CD14-positive monocyte (primary cell): ENCODE data around the gene ZNF619. TPM values are rescaled to one million over a fixed set of nuclear protein-coding genes. Genes with fewer than 3 reads are reported as not detected.

Experiments
- DNase-seq, 3 donors: peaks; one replicate each; pipeline ENCODE4 v3.0.0-alpha.2; 2011 to 2022
- H2AFZ ChIP-seq: 2 replicates; pipeline ENCODE4 v1.6.0; 2012; ENCODE audit warnings: mild to moderate bottlenecking, low read depth, low read length, inconsistent platforms; ENCODE audit not compliant: insufficient read depth, poor library complexity, severe bottlenecking
- H3K27ac ChIP-seq, 2 donors: 1 replicate in 1 of 2; 2 replicates in 1 of 2; pipeline ENCODE4 v1.5.1; 2012 to 2013; ENCODE audit warnings: low read length in 2 of 2, control low read depth in 1 of 2, inconsistent platforms in 1 of 2, low read depth in 1 of 2, mild to moderate bottlenecking in 1 of 2
- H3K27me3 ChIP-seq, 2 donors: one replicate each; pipeline versions ENCODE4 v1.6.0 to v1.6.1; 2011 to 2013; ENCODE audit warnings: low read length in 2 of 2; ENCODE audit not compliant: control insufficient read depth in 2 of 2, insufficient read depth in 2 of 2
- H3K36me3 ChIP-seq, 2 donors: replicated peaks in 1 of 2; 1 replicate in 1 of 2; 2 replicates in 1 of 2; pipeline versions ENCODE4 v1.5.1 to v1.6.1; 2012 to 2013; ENCODE audit warnings: low read length in 2 of 2, control low read depth in 1 of 2, inconsistent platforms in 1 of 2, mild to moderate bottlenecking in 1 of 2; ENCODE audit not compliant: insufficient read depth in 2 of 2, control insufficient read depth in 1 of 2
- H3K4me1 ChIP-seq, 2 donors: 1 replicate in 1 of 2; 2 replicates in 1 of 2; pipeline versions ENCODE4 v1.5.1 to v1.6.1; 2012 to 2013; ENCODE audit warnings: low read length in 2 of 2, control low read depth in 1 of 2, inconsistent platforms in 1 of 2, mild to moderate bottlenecking in 1 of 2, moderate library complexity in 1 of 2; ENCODE audit not compliant: insufficient read depth in 2 of 2, control insufficient read depth in 1 of 2
- H3K4me2 ChIP-seq: replicated peaks from 2 replicates; pipeline ENCODE3; 2012; ENCODE audit warnings: low read length, moderate library complexity, mild to moderate bottlenecking; ENCODE audit not compliant: poor library complexity, severe bottlenecking; ENCODE audit errors: extremely low read depth
- H3K4me3 ChIP-seq, 3 experiments: fragments of 200-600 bp in 1 of 3; sonication (generic) in 1 of 3; replicated peaks in 1 of 3; 1 replicate in 2 of 3; 2 replicates in 1 of 3; pipeline ENCODE4 v1.5.1; 2011 to 2013; ENCODE audit warnings: low read length in 3 of 3, mild to moderate bottlenecking in 3 of 3, control low read depth in 2 of 3, low read depth in 2 of 3, inconsistent platforms in 1 of 3, moderate library complexity in 1 of 3
- H3K79me2 ChIP-seq: 2 replicates; pipeline ENCODE4 v1.6.0; 2012; ENCODE audit warnings: mild to moderate bottlenecking, control low read depth, inconsistent platforms, low read length, moderate library complexity; ENCODE audit not compliant: insufficient read depth
- H3K9ac ChIP-seq: 2 replicates; pipeline ENCODE4 v1.6.0; 2017; ENCODE audit warnings: low read length, mild to moderate bottlenecking; ENCODE audit not compliant: insufficient read depth, poor library complexity, severe bottlenecking
- H3K9me3 ChIP-seq, 2 donors: replicated peaks in 1 of 2; 1 replicate in 1 of 2; 2 replicates in 1 of 2; pipeline versions ENCODE4 v1.5.1 to v1.6.1; 2012 to 2013; ENCODE audit warnings: low read length in 2 of 2, control low read depth in 1 of 2; ENCODE audit not compliant: control insufficient read depth in 1 of 2, insufficient read depth in 1 of 2
- H4K20me1 ChIP-seq: 2 replicates; pipeline ENCODE4 v1.6.0; 2012; ENCODE audit warnings: mild to moderate bottlenecking, low read length, control low read depth, moderate library complexity; ENCODE audit not compliant: insufficient read depth
- H3K27ac Mint-ChIP-seq, 7 donors: one replicate each; pipeline ENCODE4 v1.8.0; 2020; ENCODE audit warnings: mild to moderate bottlenecking in 7 of 7, mixed read lengths in 7 of 7, moderate library complexity in 6 of 7, inconsistent platforms in 2 of 7
- H3K27me3 Mint-ChIP-seq, 3 donors: one replicate each; pipeline ENCODE4 v1.8.0; 2021 to 2022; ENCODE audit warnings: low read depth in 3 of 3, mild to moderate bottlenecking in 3 of 3, mixed read lengths in 3 of 3, moderate library complexity in 3 of 3, inconsistent platforms in 1 of 3
- H3K36me3 Mint-ChIP-seq, 2 donors: one replicate each; pipeline ENCODE4 v1.8.0; 2020; ENCODE audit warnings: mixed read lengths in 2 of 2, inconsistent platforms in 1 of 2, mild to moderate bottlenecking in 1 of 2
- H3K4me1 Mint-ChIP-seq: one replicate; pipeline ENCODE4 v1.8.0; 2020; ENCODE audit warnings: mild to moderate bottlenecking, mixed read lengths
- H3K4me3 Mint-ChIP-seq, 2 donors: one replicate each; pipeline ENCODE4 v1.8.0; 2020; ENCODE audit warnings: mild to moderate bottlenecking in 2 of 2, mixed read lengths in 2 of 2, moderate library complexity in 1 of 2
- H3K9me3 Mint-ChIP-seq, 7 donors: one replicate each; pipeline ENCODE4 v1.8.0; 2020 to 2022; ENCODE audit warnings: mixed read lengths in 7 of 7, mild to moderate bottlenecking in 6 of 7, moderate library complexity in 6 of 7, inconsistent platforms in 2 of 7
- CTCF ChIP-seq: fragments of 200-600 bp; IDR thresholded peaks from one replicate; pipeline ENCODE4 v1.8.0; 2022; ENCODE audit warnings: antibody characterized with exemption, mild to moderate bottlenecking
- WGBS: methylation state at CpG from one replicate; pipeline ENCODE4 v1.1.5; 2013; ENCODE audit warnings: missing lambda C conversion rate; ENCODE audit not compliant: insufficient coverage; 5-methylcytosine and 5-hydroxymethylcytosine counted together
- intact Hi-C, 2 donors: fragments of 100-400 bp; cut with micrococcal nuclease; formaldehyde crosslinking; loops; one replicate each; pipeline versions ENCODE4 v1.15.0 to v1.15.1; 2023
- polyA plus RNA-seq, 3 donors: library from polyadenylated mRNA; depleted of rRNA in 1 of 3; unstranded in 2 of 3; stranded (reverse) in 1 of 3; fragments of 300-500 nt in 2 of 3; fragments of >200 nt in 1 of 3; fragmentation: Illumina TruSeq in 2 of 3; gene quantifications; 1 replicate in 2 of 3; 2 replicates in 1 of 3; pipeline ENCODE4 v1.2.3, GENCODE V29; 2012 to 2021

Gene ZNF619
- polyA plus RNA-seq, 3 donors: 1.6 to 3.4 (median 1.8) TPM

DNA sequence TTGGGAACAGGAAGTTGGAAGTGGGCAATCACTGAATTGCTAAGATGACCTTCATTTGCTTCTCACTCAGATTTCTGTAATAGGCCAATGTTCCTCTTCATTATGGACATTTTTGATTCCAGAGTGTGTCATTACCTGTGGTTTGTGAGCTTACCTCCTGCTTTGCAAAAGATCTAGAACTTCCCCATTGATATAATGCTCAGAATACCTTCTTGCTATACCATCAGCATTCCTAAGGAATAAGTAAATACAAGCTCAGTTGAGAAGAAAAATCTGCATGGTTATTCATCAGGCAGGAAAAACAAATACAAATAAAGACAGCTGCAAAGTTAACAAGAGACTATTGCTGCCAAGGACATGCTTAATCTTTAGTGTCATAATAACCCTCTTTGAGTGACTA, 25.4 kb upstream of the ZNF619 start:
- H3K9me3 Mint-ChIP-seq: no peaks in the 10 kb centered on the region
- intact Hi-C loops: loop anchor here (5.0 to 10.0 kb wide), 4 partner anchors 137 to 1513 kb away; partner anchors contain the start of genes CTNNB1 (in 1 of the 2), EIF1B (in 1 of the 2) and ULK4 (in 1 of the 2)

DNA sequence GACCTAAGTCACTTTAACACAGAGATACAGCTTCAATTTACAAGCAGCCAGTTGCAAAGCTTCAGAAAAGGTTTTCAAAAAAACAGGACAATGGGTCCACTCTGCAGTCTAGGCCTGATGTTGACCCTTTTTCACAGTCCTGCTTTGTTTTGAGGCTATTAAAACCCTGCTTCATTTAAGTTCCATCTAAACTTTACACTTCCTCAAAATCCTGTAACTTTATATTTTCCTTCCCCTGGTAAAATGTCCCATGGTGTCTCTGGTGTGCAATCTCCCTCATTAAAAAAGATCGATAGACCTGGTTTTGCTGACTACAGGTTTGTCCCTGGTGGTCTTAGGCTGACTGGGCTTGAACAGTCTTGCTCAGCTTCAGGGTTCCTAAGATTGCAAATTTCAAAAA, 24.9 kb upstream of the ZNF619 start:
- H3K4me3 Mint-ChIP-seq: peak overlapping the region; percentile 87 to 93
- Histone ChIP-seq H3K27me3 (no peaks in the 10 kb centered on the region), H4K20me1 (no peaks in the 10 kb centered on the region), H3K4me1 (peaks cover 23 to 28% of the 10 kb centered on the region in 2 donors), H3K9me3 (no peaks in the 10 kb centered on the region), H3K36me3 (no peaks in the 10 kb centered on the region), H3K27ac (peak overlapping the region in 1 of 2 donors; percentile 94), H2AFZ (peak overlapping the region; percentile 95), H3K9ac (no peak overlapping the region), H3K4me2 (peak overlapping the region; percentile 80), H3K79me2 (peaks cover under 1% of the 10 kb centered on the region), H3K4me3 (peak overlapping the region in 1 of 3 experiments; percentile 82)
- no peak for DNase-seq
- peaks cover 19% of the 10 kb centered on the region for H3K4me1 Mint-ChIP-seq
- no peak for TF ChIP-seq CTCF
- no peaks in the 10 kb centered on the region for H3K27me3 Mint-ChIP-seq
- 88% methylated on average over 1 of the region's 1 CpG for WGBS
- H3K36me3 Mint-ChIP-seq: peaks cover 7 to 11% of the 10 kb centered on the region in 2 donors
- H3K27ac Mint-ChIP-seq: peak overlapping the region in 6 of 7 donors; percentile 95 to 99 (median 98)
- H3K9me3 Mint-ChIP-seq: no peaks in the 10 kb centered on the region
- intact Hi-C loops: loop anchor here (5.0 to 10.0 kb wide), 4 partner anchors 137 to 1513 kb away; partner anchors contain the start of genes CTNNB1 (in 1 of the 2), EIF1B (in 1 of the 2) and ULK4 (in 1 of the 2)

More for the DNA sequence above, 25.4 kb upstream of the ZNF619 start:
- H4K20me1 ChIP-seq: no peaks in the 10 kb centered on the region
- Mint-ChIP-seq H3K36me3 (peaks cover 7 to 12% of the 10 kb centered on the region in 2 donors), H3K27me3 (no peaks in the 10 kb centered on the region), H3K4me3 (no peak overlapping the region), H3K27ac (no peak overlapping the region), H3K4me1 (peaks cover 19% of the 10 kb centered on the region)
- no peak overlapping the region for H3K4me3 ChIP-seq
- TF ChIP-seq CTCF: no peak
- peak overlapping the region; percentile 95 for H2AFZ ChIP-seq
- H3K4me2 ChIP-seq: no peak overlapping the region
- no peaks in the 10 kb centered on the region for H3K79me2 ChIP-seq
- peaks cover 20 to 25% of the 10 kb centered on the region in 2 donors for H3K4me1 ChIP-seq
- no peaks in the 10 kb centered on the region for H3K27me3 ChIP-seq
- no peaks in the 10 kb centered on the region for H3K9me3 ChIP-seq
- peaks cover under 1 to 3% of the 10 kb centered on the region in 2 donors for H3K36me3 ChIP-seq
- no peak for DNase-seq
- no peak overlapping the region for H3K27ac ChIP-seq
- no peak overlapping the region for H3K9ac ChIP-seq
